Ovary (tissue), 3 donors: ENCODE data around the gene CHD9NB.

Experiments used
- CTCF ChIP-seq, 3 donors: fragments of 450-650 bp in 2 of 3; fragments of 200-600 bp in 1 of 3; IDR thresholded peaks; one replicate each; pipeline versions ENCODE4 v1.5.1 to v1.8.0; 2016 to 2022; ENCODE audit warnings: antibody characterized with exemption in 3 of 3, mild to moderate bottlenecking in 1 of 3
- EP300 ChIP-seq: sonication (generic); formaldehyde crosslinking; IDR thresholded peaks from one replicate; pipeline ENCODE4 v1.6.1; 2017; ENCODE audit warnings: antibody characterized with exemption
- POLR2A ChIP-seq: fragments of 450-650 bp; IDR thresholded peaks from one replicate; pipeline ENCODE4 v1.6.1; 2017; ENCODE audit warnings: antibody characterized with exemption, mild to moderate bottlenecking, moderate library complexity
- donor health status: DM: no; HTN: no; CAD: no.

DNA sequence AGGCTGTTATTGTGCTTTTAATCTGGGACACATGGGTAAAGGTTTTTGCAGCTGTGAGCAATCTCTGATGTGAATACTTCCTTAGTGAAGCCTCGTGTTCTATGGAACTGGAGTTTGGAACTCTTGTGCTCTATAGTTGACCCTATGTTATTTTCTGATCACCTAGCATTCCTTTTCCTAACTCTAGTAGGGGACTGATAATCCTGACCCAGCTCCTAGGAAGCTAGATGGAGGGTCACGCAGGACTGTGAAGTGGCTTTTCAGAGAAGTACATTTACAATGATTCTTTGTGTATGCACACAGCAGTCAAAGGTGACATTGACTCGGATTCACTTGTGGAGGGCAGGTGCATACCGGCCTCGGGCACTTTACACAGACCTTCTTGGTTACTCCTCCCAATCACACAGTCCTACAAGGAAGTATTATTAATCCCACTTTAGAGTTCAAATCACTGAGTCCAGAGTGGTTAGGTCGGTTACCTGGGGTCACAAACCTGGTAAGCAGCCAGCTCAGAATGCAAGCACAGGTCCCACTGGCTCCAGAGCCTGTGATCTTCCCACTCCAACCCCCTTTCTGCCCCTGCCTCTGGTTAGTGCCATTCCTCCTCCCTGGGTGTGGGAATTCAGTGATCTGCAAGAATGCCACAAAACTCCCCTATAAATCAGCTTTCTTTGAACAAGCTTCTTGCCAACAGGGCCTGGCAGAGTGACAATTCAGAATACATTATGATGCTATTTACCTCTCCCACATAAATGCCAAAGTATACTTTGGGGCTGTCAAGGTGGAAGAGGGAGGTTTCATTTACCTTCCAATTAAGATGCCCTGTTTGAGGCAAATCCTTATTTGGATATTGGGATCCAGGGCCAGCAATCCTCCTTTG, 7.1 kb downstream of the CHD9NB start:
- TF ChIP-seq CTCF (IDR thresholded peaks at IDR 0.05) (no peak), POLR2A (no peak), EP300 (no peak)
